22Rv1 (cell line): ENCODE data around the gene SLC17A5.
"Not testable (repeated sequence)": the region's sequence is repeated elsewhere in the genome, so short reads cannot be mapped to it uniquely, and the experiment has no call there.

Experiments used
- H3K27ac ChIP-seq: fragments of 450-650 bp; 2 replicates; pipeline ENCODE4 v1.5.1; 2017
- CTCF ChIP-seq: fragments of 450-650 bp; IDR thresholded peaks from 2 replicates; pipeline ENCODE4 v1.5.1; 2017; ENCODE audit warnings: mild to moderate bottlenecking
- ZFX ChIP-seq: fragments of 450-650 bp; IDR thresholded peaks from 2 replicates; pipeline ENCODE4 v1.6.1; 2017; ENCODE audit warnings: antibody characterized with exemption, borderline replicate concordance

The SLC17A5 gene

GRCh38 chr6:73631849-73632248, 21.9 kb downstream of the SLC17A5 start:
- no peak for TF ChIP-seq CTCF
- no peak for TF ChIP-seq ZFX
- no peak overlapping the region for H3K27ac ChIP-seq

- no peak overlapping the region for H3K27ac ChIP-seq
- TF ChIP-seq CTCF (no peak), ZFX (no peak)
Observed at GRCh38 chr6:73630401-73630800, 23.4 kb downstream of the SLC17A5 start.

- no peak overlapping the region for H3K27ac ChIP-seq
- TF ChIP-seq ZFX (no peak), CTCF (no peak)
Observed at GRCh38 chr6:73624896-73625295, 28.9 kb downstream of the SLC17A5 start.

- not testable (repeated sequence) for H3K27ac ChIP-seq
Observed at GRCh38 chr6:73623480-73623879, 30.3 kb downstream of the SLC17A5 start.

GRCh38 chr6:73618082-73618481, 35.7 kb downstream of the SLC17A5 start:
- H3K27ac ChIP-seq, result not testable (repeated sequence)

GRCh38 chr6:73614802-73615201, 39.0 kb downstream of the SLC17A5 start:
- no peak overlapping the region for H3K27ac ChIP-seq
- TF ChIP-seq ZFX (no peak), CTCF (no peak)

GRCh38 chr6:73613806-73614536, 39.8 kb downstream of the SLC17A5 start:
- TF ChIP-seq CTCF (no peak), ZFX (no peak)
- no peak overlapping the region for H3K27ac ChIP-seq

- no peak overlapping the region for H3K27ac ChIP-seq
- no peak for TF ChIP-seq ZFX
- TF ChIP-seq CTCF, result no peak
Observed at GRCh38 chr6:73612611-73613010, 41.2 kb downstream of the SLC17A5 start.
